IMR-90 (cell line): ENCODE measurements around the gene PAPPA.

Experiments
- BHLHE40 ChIP-seq: fragments of 150-350 bp; IDR thresholded peaks from 2 replicates; pipeline ENCODE4 v1.6.1; 2016; ENCODE audit warnings: mild to moderate bottlenecking, low read depth, low read length
- CEBPB ChIP-seq: IDR thresholded peaks from 2 replicates; pipeline ENCODE4 v1.6.1; 2012; ENCODE audit warnings: low read depth, low read length, improper control_type of control experiment
- FOS ChIP-seq: fragments of 150-350 bp; IDR thresholded peaks from 2 replicates; pipeline ENCODE4 v1.6.1; 2016; ENCODE audit warnings: low read depth, low read length
- MAFK ChIP-seq: IDR thresholded peaks from 2 replicates; pipeline ENCODE4 v1.6.1; 2012; ENCODE audit warnings: low read depth, low read length, improper control_type of control experiment
- MXI1 ChIP-seq: IDR thresholded peaks from 2 replicates; pipeline ENCODE4 v1.6.1; 2012; ENCODE audit warnings: low read depth, mild to moderate bottlenecking, low read length, moderate library complexity, borderline replicate concordance
- NFE2L2 ChIP-seq: fragments of 150-350 bp; IDR thresholded peaks from 2 replicates; pipeline ENCODE4 v1.6.1; 2016; ENCODE audit warnings: low read depth, mild to moderate bottlenecking, low read length
- POLR2A ChIP-seq: IDR thresholded peaks from 2 replicates; pipeline ENCODE4 v1.6.1; 2012; ENCODE audit warnings: mild to moderate bottlenecking, low read depth, low read length
- RAD21 ChIP-seq: IDR thresholded peaks from 2 replicates; pipeline ENCODE4 v1.6.1; 2012; ENCODE audit warnings: low read length, improper control_type of control experiment
- RCOR1 ChIP-seq: IDR thresholded peaks from 2 replicates; pipeline ENCODE4 v1.6.1; 2012; ENCODE audit warnings: mild to moderate bottlenecking, low read length, improper control_type of control experiment; ENCODE audit not compliant: insufficient replicate concordance
- RFX5 ChIP-seq: IDR thresholded peaks from 2 replicates; pipeline ENCODE4 v1.8.0; 2012; ENCODE audit warnings: low read depth, mild to moderate bottlenecking, low read length, moderate library complexity
- SMC3 ChIP-seq: fragments of 150-350 bp; IDR thresholded peaks from 2 replicates; pipeline ENCODE4 v1.6.1; 2016; ENCODE audit warnings: low read depth, mild to moderate bottlenecking, antibody characterized with exemption, low read length, moderate library complexity
- TF ChIP-seq, protein P1 (sequence below): conservative IDR thresholded peaks from 2 replicates; pipeline ENCODE4 v1.5.1; 2012; ENCODE audit warnings: mild to moderate bottlenecking, low read depth, low read length, improper control_type of control experiment
- TF ChIP-seq, protein P2 (sequence below): fragments of 150-350 bp; IDR thresholded peaks from 2 replicates; pipeline ENCODE4 v1.6.1; 2016; ENCODE audit warnings: low read depth, mild to moderate bottlenecking, low read length, moderate library complexity, borderline replicate concordance
- TF ChIP-seq, protein P3 (sequence below): fragments of 150-350 bp; IDR thresholded peaks from 2 replicates; pipeline ENCODE4 v1.6.1; 2017; ENCODE audit warnings: mild to moderate bottlenecking, antibody characterized with exemption, low read length, low read depth

DNA sequence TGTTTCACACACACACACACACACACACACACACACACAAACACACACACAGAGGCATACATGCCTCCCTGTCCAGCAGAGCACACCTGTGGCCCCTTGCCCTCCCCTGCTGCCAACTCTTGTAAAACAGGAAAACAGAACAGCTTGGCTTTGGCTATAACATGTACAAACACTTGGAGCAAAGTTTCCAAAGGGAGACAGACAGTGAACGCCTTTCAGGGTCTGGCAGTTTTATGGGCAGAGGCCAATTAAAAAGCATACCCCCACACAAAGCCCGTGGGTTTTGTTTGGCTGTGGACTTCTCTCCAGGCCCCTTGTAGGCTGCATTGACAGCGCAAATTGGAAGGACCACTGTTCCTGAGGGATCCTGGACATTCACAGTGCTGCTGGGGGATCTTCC lies 265.6 kb downstream of the PAPPA start:
- TF ChIP-seq, protein P1, sequence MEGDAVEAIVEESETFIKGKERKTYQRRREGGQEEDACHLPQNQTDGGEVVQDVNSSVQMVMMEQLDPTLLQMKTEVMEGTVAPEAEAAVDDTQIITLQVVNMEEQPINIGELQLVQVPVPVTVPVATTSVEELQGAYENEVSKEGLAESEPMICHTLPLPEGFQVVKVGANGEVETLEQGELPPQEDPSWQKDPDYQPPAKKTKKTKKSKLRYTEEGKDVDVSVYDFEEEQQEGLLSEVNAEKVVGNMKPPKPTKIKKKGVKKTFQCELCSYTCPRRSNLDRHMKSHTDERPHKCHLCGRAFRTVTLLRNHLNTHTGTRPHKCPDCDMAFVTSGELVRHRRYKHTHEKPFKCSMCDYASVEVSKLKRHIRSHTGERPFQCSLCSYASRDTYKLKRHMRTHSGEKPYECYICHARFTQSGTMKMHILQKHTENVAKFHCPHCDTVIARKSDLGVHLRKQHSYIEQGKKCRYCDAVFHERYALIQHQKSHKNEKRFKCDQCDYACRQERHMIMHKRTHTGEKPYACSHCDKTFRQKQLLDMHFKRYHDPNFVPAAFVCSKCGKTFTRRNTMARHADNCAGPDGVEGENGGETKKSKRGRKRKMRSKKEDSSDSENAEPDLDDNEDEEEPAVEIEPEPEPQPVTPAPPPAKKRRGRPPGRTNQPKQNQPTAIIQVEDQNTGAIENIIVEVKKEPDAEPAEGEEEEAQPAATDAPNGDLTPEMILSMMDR: no peak
- TF ChIP-seq POLR2A (no peak), RFX5 (no peak), RCOR1 (no peak), RAD21 (no peak), CEBPB (no peak), BHLHE40 (no peak), MXI1 (no peak), NFE2L2 (no peak), SMC3 (no peak), FOS (no peak), MAFK (no peak)
- TF ChIP-seq, protein P2, sequence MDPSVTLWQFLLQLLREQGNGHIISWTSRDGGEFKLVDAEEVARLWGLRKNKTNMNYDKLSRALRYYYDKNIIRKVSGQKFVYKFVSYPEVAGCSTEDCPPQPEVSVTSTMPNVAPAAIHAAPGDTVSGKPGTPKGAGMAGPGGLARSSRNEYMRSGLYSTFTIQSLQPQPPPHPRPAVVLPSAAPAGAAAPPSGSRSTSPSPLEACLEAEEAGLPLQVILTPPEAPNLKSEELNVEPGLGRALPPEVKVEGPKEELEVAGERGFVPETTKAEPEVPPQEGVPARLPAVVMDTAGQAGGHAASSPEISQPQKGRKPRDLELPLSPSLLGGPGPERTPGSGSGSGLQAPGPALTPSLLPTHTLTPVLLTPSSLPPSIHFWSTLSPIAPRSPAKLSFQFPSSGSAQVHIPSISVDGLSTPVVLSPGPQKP: no peak
- TF ChIP-seq, protein P3, sequence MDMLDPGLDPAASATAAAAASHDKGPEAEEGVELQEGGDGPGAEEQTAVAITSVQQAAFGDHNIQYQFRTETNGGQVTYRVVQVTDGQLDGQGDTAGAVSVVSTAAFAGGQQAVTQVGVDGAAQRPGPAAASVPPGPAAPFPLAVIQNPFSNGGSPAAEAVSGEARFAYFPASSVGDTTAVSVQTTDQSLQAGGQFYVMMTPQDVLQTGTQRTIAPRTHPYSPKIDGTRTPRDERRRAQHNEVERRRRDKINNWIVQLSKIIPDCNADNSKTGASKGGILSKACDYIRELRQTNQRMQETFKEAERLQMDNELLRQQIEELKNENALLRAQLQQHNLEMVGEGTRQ: no peak
